Erythroblast (primary cell): Measurements from ENCODE around the gene CCL28.

Experiments
- GATA1 ChIP-seq: IDR thresholded peaks from 2 replicates; pipeline ENCODE4 v1.6.1; 2011; ENCODE audit warnings: low read depth, mild to moderate bottlenecking, control low read depth, low read length, moderate library complexity
- POLR2A ChIP-seq: IDR thresholded peaks from 2 replicates; pipeline ENCODE4 v1.6.1; 2011; ENCODE audit warnings: mild to moderate bottlenecking, low read length

GRCh38 chr5:43336159-43336558 lies 76.0 kb downstream of the CCL28 start:
- no peak for TF ChIP-seq POLR2A
- no peak for TF ChIP-seq GATA1
